Suprapubic skin (tissue), 4 donors: ENCODE data around the gene ZBTB20.

ENCODE experiments used
- POLR2A ChIP-seq, 2 donors: fragments of 450-650 bp; IDR thresholded peaks; one replicate each; pipeline ENCODE4 v1.6.1; 2017; ENCODE audit warnings: antibody characterized with exemption in 2 of 2, mild to moderate bottlenecking in 2 of 2, moderate library complexity in 2 of 2
- POLR2AphosphoS5 ChIP-seq, 3 donors: sonication (generic); formaldehyde crosslinking; IDR thresholded peaks; one replicate each; pipeline ENCODE4 v1.6.1; 2017; ENCODE audit warnings: antibody characterized with exemption in 3 of 3
- TF ChIP-seq, protein P1 (sequence below), 2 donors: fragments of 200-600 bp in 1 of 2; fragments of 450-650 bp in 1 of 2; sonication (generic) in 1 of 2; IDR thresholded peaks; one replicate each; pipeline ENCODE4 v1.5.1; 2016 to 2019; ENCODE audit warnings: antibody characterized with exemption in 2 of 2, mild to moderate bottlenecking in 1 of 2, moderate library complexity in 1 of 2

DNA sequence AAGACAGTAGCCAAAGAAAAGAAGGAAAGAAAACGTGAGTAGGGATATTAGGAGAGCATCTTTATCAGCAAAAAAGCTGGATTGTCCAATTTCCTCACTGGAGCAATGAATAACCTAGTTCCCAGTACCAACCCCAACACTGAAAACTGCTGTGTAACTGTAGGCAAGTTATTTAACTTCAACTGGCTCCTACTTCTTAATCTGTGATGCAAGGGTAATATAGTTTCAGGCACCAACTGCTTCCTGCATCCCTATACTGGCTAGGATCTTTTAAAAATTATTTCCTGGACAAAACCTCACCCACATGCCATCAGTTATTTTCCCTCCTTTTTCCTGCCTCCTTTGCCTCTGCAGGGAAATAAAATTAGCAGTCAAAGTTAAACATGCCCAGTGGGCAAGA, 59.6 kb downstream of the ZBTB20 start:
- TF ChIP-seq, protein P1, sequence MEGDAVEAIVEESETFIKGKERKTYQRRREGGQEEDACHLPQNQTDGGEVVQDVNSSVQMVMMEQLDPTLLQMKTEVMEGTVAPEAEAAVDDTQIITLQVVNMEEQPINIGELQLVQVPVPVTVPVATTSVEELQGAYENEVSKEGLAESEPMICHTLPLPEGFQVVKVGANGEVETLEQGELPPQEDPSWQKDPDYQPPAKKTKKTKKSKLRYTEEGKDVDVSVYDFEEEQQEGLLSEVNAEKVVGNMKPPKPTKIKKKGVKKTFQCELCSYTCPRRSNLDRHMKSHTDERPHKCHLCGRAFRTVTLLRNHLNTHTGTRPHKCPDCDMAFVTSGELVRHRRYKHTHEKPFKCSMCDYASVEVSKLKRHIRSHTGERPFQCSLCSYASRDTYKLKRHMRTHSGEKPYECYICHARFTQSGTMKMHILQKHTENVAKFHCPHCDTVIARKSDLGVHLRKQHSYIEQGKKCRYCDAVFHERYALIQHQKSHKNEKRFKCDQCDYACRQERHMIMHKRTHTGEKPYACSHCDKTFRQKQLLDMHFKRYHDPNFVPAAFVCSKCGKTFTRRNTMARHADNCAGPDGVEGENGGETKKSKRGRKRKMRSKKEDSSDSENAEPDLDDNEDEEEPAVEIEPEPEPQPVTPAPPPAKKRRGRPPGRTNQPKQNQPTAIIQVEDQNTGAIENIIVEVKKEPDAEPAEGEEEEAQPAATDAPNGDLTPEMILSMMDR (IDR thresholded peaks at IDR 0.05): no peak
- TF ChIP-seq POLR2AphosphoS5 (IDR thresholded peaks at IDR 0.05) (no peak), POLR2A (IDR thresholded peaks at IDR 0.05) (no peak)
